Colonic mucosa (tissue), 4 donors: ENCODE data around the gene AQP10. TPM values are rescaled to one million over a fixed set of nuclear protein-coding genes. Genes with fewer than 3 reads are reported as not detected.
"Not testable (repeated sequence)": the region's sequence is repeated elsewhere in the genome, so short reads cannot be mapped to it uniquely, and the experiment has no call there.

Experiments
- DNase-seq: peaks from one replicate; pipeline ENCODE4 v3.0.0-alpha.2; 2020
- H3K27ac ChIP-seq: fragments of 200-600 bp; one replicate; pipeline ENCODE4 v1.8.0; 2021
- H3K27me3 ChIP-seq: fragments of 200-600 bp; one replicate; pipeline ENCODE4 v1.8.0; 2021
- H3K36me3 ChIP-seq: fragments of 200-600 bp; one replicate; pipeline ENCODE4 v1.8.0; 2021
- H3K4me1 ChIP-seq: fragments of 200-600 bp; one replicate; pipeline ENCODE4 v1.8.0; 2021; ENCODE audit warnings: mild to moderate bottlenecking
- H3K4me3 ChIP-seq: fragments of 200-600 bp; one replicate; pipeline ENCODE4 v1.8.0; 2021
- H3K9ac ChIP-seq, 2 donors: one replicate each; pipeline ENCODE4 v1.7.0; 2013; ENCODE audit warnings: control low read depth in 2 of 2, low read depth in 2 of 2, low read length in 2 of 2
- H3K9me3 ChIP-seq: fragments of 200-600 bp; one replicate; pipeline ENCODE4 v1.8.0; 2021
- intact Hi-C: fragments of 100-400 bp; cut with DNase I; formaldehyde crosslinking; loops from one replicate; pipeline ENCODE4 v1.14.1; 2022
- total RNA-seq, 2 donors: library from RNA; stranded (reverse); fragmentation: NEBNext Ultra II Directional in 1 of 2; extraction: Animal tissue kit (Norgen Biotek cat#: 25700) in 1 of 2; gene quantifications; one replicate each; pipeline ENCODE4 v1.2.1, GENCODE V29; 2021
- TF ChIP-seq, protein P1 (sequence below): fragments of 200-600 bp; IDR thresholded peaks from one replicate; pipeline ENCODE4 v1.8.0; 2022; ENCODE audit warnings: antibody characterized with exemption, mild to moderate bottlenecking
- donor health status: healthy.
- donor health status: DM: no; HTN: no; CAD: no.
- donor health status: DM: no; HTN: no; CAD: no.

AQP10 gene
- total RNA-seq, 2 donors from 2014 or later, result 0.27 TPM; not detected in 1

DNA sequence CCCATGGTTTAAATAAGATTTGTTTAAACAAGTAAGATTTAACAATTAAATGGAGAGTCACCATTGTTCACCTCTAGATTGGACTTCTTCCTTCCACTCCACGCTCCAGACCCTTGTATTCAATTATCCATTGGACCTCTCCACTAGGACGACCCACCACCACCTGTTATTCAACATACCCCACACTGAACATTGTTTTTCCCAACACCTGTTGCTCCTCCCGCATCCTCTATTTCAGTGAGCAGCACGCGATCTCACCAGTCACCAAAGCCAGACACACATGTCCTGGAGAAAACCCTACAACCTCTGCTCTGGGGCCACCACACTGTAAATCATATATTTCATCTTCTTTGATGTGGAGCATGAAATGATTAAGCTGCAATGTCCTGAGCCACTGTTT is 33.1 kb downstream of the AQP10 start:
- H3K27ac ChIP-seq, result peak overlapping the region; percentile 72
- peaks cover 8% of the 10 kb centered on the region for H3K4me1 ChIP-seq
- TF ChIP-seq, protein P1, sequence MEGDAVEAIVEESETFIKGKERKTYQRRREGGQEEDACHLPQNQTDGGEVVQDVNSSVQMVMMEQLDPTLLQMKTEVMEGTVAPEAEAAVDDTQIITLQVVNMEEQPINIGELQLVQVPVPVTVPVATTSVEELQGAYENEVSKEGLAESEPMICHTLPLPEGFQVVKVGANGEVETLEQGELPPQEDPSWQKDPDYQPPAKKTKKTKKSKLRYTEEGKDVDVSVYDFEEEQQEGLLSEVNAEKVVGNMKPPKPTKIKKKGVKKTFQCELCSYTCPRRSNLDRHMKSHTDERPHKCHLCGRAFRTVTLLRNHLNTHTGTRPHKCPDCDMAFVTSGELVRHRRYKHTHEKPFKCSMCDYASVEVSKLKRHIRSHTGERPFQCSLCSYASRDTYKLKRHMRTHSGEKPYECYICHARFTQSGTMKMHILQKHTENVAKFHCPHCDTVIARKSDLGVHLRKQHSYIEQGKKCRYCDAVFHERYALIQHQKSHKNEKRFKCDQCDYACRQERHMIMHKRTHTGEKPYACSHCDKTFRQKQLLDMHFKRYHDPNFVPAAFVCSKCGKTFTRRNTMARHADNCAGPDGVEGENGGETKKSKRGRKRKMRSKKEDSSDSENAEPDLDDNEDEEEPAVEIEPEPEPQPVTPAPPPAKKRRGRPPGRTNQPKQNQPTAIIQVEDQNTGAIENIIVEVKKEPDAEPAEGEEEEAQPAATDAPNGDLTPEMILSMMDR, result no peak

DNA sequence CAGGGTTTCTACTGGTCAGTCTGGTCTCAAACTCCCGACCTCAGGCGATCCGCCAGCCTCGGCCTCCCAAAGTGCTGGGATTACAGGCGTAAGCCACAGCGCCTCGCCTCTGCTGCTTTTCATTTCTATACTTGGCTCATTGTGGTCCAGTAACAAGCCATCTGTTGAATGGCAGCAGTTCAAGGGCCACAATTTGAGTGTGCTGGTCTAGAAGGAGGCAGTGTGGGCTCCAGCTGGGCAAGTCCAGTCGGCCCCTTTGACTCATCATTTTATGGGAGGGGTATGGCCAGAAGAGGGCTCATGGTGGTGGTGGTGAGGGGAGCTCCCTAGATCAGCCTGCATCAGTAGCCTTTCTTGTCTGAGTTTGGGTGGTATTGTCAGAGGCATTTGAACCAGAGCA is 37.6 kb downstream of the AQP10 start:
- TF ChIP-seq, protein P1, result no peak
- no peak for DNase-seq
- Histone ChIP-seq H3K4me1 (no peaks in the 10 kb centered on the region), H3K4me3 (no peak overlapping the region), H3K27ac (no peak overlapping the region), H3K9me3 (no peaks in the 10 kb centered on the region), H3K36me3 (no peaks in the 10 kb centered on the region), H3K27me3 (no peaks in the 10 kb centered on the region), H3K9ac (no peak overlapping the region)
- intact Hi-C loops, result no loop called here

More for the DNA sequence above, 33.1 kb downstream of the AQP10 start:
- H3K36me3 ChIP-seq, result no peaks in the 10 kb centered on the region
- no peak overlapping the region for H3K9ac ChIP-seq
- intact Hi-C loops, result no loop called here
- H3K4me3 ChIP-seq, result no peak overlapping the region
- no peak for DNase-seq
- no peaks in the 10 kb centered on the region for H3K9me3 ChIP-seq
- no peaks in the 10 kb centered on the region for H3K27me3 ChIP-seq

DNA sequence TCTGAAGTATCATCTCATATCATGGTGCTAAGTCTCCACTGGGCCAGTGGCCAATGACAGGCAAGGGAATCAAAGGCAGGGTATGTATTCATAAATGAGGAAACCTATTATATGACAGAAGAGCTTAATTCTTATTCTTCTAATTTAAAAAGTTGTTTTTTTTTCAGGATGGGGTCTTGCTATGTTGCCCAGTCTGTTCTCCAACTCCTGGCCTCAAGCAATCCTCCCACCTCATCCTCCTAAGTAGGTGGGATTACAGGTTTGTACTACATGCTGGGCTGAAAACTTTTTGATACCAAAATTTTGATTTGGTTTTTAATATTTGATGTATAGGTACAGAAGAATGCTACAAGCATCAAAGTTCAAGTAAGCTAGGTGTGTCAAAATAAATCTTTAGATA is 39.4 kb downstream of the AQP10 start:
- H3K27ac ChIP-seq, result no peak overlapping the region
- H3K4me3 ChIP-seq, result no peak overlapping the region
- H3K27me3 ChIP-seq, result no peaks in the 10 kb centered on the region
- H3K36me3 ChIP-seq, result no peaks in the 10 kb centered on the region
- H3K9me3 ChIP-seq, result no peaks in the 10 kb centered on the region
- no peak overlapping the region for H3K9ac ChIP-seq
- intact Hi-C loops, result no loop called here
- no peaks in the 10 kb centered on the region for H3K4me1 ChIP-seq
- DNase-seq, result no peak
- TF ChIP-seq, protein P1, result no peak

DNA sequence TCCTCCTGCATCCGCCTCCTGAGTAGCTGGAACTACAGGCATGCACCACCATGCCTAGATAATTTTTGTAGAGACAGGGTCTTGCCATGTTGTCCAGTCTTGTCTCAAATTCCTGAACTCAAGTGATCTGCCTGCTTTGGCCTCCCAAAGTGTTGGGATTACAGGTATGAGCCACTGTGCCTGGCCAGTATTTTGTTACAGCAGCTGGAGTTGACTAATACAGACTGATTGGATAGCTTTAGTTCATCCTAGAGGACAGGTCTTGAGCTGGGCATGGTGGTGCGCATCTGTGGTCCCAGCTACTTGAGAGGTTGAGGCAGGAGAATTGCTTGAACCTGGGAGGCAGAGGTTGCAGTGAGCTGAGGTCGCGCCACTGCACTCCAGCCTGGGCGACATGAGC is 40.0 kb downstream of the AQP10 start:
- H3K27ac ChIP-seq, H3K4me3 ChIP-seq, intact Hi-C loops, H3K4me1 ChIP-seq, H3K9me3 ChIP-seq, H3K9ac ChIP-seq, DNase-seq, H3K36me3 ChIP-seq, H3K27me3 ChIP-seq: not testable (repeated sequence)

DNA sequence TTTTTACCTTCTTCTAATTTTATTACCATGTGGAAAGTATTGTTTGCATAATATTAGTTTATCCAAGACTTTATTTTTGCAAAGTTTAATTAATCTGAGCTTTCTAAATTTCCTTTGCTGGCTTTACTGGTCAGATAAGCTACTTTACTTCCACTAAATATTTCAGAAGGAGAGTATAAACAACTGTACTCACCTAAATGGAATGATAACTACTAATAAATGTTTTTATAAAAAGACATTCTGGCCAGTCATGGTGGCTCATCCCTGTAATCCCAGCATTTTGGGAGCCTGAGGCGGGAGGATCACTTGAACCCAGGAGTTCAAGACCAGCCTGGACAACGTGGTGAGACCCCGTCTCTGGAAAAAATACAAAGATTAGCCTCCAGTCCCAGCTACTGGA is 40.5 kb downstream of the AQP10 start:
- TF ChIP-seq, protein P1, result no peak
- no peak overlapping the region for H3K9ac ChIP-seq
- H3K36me3 ChIP-seq, result no peaks in the 10 kb centered on the region
- DNase-seq, result no peak
- H3K4me1 ChIP-seq, result no peaks in the 10 kb centered on the region
- no peaks in the 10 kb centered on the region for H3K9me3 ChIP-seq
- no peak overlapping the region for H3K27ac ChIP-seq
- no peak overlapping the region for H3K4me3 ChIP-seq
- H3K27me3 ChIP-seq, result no peaks in the 10 kb centered on the region
- intact Hi-C loops, result no loop called here

DNA sequence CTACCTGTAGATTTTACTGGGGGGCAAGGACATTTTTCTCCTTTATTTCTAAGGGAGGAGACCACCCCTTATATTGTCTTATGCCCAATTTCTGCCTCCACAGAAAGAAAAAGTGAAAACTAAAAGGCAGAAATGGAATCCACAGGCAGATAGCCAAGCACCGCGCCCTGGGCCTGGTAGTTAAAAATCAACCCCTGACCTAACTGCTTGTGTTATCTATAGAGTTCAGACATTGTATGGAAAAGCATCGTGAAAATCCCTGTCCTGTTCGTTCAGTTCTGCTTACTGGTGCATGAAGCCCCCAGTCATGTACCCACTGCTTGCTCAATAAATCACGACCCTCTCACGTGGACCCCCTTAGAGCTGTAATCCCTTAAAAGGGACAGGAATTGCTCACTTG is 50.5 kb downstream of the AQP10 start:
- Histone ChIP-seq H3K27ac (peak overlapping the region; percentile 12), H3K4me3 (no peak overlapping the region), H3K27me3 (no peaks in the 10 kb centered on the region), H3K36me3 (no peaks in the 10 kb centered on the region), H3K4me1 (no peaks in the 10 kb centered on the region), H3K9ac (no peak overlapping the region), H3K9me3 (no peaks in the 10 kb centered on the region)
- peak; percentile 76 for DNase-seq
- TF ChIP-seq, protein P1, result no peak
- intact Hi-C loops, result no loop called here

DNA sequence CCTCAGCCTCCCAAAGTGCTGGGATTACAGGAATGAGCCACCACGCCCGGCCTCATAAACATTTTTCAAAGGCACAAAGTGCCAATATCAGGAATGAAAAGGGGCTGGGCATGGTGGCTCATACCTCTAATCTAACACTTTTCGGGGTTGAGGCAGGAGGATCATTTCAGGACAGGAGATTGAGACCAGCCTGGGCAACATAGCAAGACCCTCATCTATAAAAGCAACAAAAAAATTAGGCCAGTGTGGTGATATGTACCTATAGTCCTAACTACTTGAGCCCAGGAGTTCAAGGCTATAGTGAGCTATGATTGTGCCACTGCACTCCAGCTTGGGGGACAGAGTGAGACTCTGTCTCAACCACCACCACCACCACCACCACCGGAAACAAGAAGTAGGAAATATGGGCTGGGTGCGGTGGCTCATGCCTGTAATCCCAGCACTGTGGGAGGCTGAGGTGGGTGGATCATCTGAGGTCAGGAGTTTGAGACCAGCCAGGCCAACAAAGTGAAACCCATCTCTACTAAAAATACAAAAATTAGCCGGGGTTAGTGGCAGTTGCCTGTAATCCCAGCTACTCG is 53.0 kb downstream of the AQP10 start:
- H3K9ac ChIP-seq, H3K27ac ChIP-seq, H3K4me1 ChIP-seq, H3K9me3 ChIP-seq, H3K4me3 ChIP-seq, intact Hi-C loops, H3K36me3 ChIP-seq, DNase-seq, H3K27me3 ChIP-seq: not testable (repeated sequence)
